ENCODE data around the gene MAPK1. TPM values are rescaled to one million over a fixed set of nuclear protein-coding genes. Genes with fewer than 3 reads are reported as not detected.
"Not testable (repeated sequence)": the region's sequence is repeated elsewhere in the genome, so short reads cannot be mapped to it uniquely, and the experiment has no call there.

Gene MAPK1
- polyA plus RNA-seq, 5 donors: 86.8 to 113 (median 105) TPM

- DNase-seq: no peak
Observed at GRCh38 chr22:21855676-21856075, 11.8 kb downstream of the MAPK1 start.

GRCh38 chr22:21850660-21851059 is 16.8 kb downstream of the MAPK1 start:
- no peak for DNase-seq

DNA sequence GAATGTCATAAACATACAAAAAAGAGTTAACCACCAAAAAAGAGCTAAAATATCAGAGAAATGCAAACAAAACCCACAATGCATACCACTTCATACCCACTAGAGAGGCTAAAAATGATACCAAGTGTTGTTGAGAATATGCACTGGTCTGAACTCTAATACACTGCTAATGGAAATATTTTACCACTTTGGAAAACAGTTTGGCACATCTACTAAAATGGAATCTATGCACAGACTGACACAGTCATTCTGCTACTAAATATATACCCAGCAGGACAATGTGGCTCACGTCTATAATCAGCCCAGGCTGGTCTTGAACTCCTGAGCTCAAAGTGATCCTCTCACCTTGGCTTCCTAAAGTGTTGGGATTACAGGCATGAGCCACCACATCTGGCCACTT is 18.0 kb downstream of the MAPK1 start:
- DNase-seq: no peak

GRCh38 chr22:21848057-21848456 is 19.4 kb downstream of the MAPK1 start:
- DNase-seq: not testable (repeated sequence)

GRCh38 chr22:21845558-21846453 is 21.6 kb downstream of the MAPK1 start:
- DNase-seq: no peak

GRCh38 chr22:21842946-21843345 is 24.5 kb downstream of the MAPK1 start:
- no peak for DNase-seq

- DNase-seq: no peak
Observed at GRCh38 chr22:21841422-21841821, 26.0 kb downstream of the MAPK1 start.

DNA sequence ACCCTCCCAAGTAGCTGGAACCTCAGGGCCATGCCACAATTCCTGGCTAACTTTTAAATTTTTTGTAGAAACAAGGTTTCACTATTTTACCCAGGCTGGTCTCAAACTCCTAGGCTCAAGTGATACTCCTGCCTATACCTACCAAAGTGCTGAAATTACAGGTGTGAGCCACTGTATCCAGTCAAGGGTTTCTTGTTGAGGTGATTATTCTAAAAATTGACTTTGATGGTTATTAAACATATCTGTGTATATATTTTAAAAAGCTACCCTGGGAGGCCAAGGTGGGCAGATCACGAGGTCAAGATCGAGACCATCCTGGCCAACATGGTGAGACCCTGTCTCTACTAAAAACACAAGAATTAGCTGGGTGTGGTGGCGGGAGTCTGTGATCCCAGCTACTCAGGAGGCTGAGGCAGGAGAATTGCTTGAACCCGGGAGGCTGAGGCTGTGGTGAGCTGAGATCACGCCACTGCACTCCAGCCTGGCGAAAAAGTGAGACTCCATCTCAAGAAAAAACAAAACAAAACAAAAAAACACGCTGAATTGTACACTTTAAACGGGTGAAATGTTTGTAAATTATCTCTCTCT is 27.1 kb downstream of the MAPK1 start:
- no peak for DNase-seq

GRCh38 chr22:21839765-21840140 is 27.7 kb downstream of the MAPK1 start:
- DNase-seq: no peak

- DNase-seq: not testable (repeated sequence)
Observed at GRCh38 chr22:21839104-21839764, 28.2 kb downstream of the MAPK1 start.

DNA sequence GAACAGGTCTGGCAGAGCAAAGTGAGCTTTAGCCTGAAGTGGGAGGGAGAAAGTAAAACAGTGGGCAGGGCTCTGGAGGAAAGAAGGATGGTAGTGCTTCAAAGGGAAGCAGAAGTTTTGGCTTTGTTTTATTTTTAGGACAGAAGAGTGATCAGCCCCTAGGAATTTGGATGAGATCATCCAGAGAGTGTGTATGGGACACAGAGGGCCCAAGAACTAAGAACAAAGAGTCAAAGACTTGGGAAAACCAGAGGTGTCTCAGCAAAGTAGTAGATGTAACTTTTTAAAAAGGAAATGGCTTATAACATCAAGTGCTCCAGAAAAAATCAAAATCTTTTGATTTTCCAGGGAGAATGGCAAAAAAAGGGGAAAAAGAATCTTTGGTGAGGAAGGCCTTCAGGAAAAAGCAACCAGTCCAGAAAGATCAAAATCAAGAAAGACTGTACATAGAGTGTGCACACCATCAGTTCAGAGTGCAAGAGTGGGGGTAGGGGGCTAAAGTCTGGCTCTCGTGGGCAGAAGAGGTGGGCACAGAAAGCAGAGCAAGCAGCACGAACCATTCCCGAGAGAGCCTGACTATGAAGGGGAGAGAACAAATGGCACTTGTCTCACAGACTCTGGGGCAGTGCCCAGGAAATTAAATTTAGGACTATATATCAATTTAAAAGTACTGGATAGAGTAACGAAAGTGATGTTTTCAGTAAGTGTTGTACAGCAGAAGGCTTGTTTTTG is 30.0 kb downstream of the MAPK1 start:
- DNase-seq: peak in 1 of 2 donors; percentile 19

DNA sequence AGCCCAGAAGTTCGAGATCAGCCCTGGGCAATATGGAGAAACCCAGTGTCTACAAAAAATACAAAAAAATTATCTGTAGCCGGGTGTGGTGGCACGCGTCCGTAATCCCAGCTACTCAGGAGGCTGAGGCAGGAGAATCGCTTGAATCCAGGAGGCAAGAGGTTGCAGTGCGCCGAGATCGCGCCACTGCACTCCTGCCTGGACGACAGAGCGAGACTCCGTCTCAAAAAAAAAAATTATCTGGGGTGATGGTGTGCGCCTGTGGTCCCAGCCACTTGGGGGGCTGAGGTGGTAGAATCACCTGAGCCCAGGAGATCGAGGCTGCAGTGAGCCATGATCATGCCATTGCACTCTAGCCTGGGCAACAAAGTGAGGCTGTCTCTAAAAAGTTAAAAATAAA is 31.0 kb downstream of the MAPK1 start:
- not testable (repeated sequence) for DNase-seq

DNA sequence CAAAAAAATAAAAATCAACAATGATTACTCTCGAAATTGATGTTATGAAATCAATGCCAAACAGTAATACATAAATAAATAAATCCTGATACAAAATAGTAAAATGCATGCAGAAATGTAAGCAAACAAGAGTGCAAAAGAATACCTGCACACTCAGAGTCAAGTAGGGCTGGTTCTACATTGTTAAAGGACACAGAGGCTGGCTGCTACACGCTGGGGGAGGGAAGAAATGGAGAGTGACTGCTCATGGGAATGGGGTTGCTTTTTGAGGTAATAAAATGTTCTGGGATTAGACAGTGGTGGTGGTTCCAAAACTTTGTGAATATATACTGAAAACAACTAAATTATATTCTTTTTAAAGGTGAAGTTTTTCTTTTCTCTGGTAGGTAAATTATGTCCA is 32.1 kb downstream of the MAPK1 start:
- no peak for DNase-seq

DNA sequence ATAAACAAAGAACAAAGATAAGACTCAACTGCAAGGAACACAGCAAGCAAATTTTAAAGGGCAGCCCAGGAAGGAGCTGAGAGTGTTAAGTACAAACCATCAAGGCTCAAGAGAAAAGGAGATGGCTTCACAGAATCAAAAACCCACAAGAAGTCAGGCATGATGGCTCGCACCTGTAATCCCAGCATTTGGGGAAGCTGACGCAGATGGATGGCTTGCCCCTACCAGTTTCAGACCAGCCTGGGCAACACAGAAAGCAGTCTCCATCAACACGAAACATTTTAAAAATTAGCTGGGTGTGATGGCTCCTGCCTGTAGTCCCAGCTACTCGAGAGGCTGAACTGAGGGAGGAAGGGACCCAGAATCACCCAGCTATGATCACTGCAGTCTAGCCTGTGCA is 32.6 kb downstream of the MAPK1 start:
- DNase-seq: no peak

DNA sequence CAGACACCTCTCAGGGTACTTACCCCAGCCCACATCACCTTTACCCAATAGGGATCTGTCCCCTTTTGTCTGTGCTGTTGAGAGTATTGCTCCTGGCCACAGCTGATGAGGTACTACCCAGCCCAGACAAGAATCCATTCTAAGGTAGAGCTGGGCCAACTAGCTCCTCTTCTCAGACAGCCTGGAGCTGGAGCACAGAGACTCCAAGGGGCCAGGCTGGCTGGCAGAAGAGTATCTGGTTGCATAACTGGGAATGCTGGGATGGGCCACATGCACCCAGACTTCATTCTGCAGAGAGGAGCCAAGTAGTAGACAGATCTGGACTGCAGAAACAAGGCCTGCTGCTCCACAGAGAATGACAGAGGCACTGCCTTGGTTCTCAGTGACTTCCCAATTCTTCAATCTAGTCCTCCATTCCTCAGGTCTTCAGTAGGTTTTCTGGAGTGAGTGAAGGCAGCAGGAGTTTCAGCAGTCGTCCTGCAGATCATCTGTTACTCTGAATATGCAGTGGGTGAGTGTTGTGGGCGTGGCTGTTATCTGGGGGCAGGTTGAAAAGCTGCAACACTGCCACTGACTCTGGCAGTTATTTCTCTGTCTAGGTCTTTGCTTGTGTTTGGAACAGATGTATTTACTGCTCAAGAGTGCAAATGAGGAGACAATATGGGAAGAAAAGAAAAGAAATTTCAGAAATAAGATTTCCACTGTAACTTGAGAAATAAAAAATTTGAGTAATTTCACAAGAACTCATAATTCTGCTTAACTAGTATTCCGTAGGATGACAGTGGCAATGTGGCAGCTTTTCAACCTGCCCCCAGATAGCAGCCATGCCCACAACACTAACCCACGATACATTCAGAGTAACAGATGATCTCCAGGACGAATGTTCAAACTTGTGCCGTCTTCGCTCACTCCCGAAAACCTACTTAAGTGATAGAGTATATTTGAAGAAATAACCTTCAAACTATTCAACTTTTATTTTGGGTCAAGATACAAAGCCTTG is 34.9 kb downstream of the MAPK1 start:
- no peak for DNase-seq

DNA sequence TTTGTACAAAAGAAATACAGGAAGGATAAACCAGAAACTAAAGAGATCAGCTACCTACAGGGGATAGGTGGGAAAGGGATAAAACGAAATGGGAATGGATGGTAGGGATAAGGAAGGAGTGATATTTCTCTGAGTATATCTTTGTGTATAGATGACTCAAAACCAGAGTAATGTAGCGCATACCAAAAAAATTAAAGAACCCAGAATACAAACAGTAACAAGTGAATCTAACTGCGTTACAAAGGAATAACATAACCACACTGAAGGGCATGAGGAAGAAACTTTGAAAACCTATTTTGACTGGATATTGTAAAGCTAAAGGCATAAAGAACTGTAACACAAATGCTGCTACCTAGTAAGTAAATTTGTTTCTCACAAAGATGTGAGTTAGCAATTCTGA is 37.9 kb downstream of the MAPK1 start:
- DNase-seq: no peak

- no peak for DNase-seq
Observed at GRCh38 chr22:21828268-21828638, 39.2 kb downstream of the MAPK1 start.

GRCh38 chr22:21827628-21828267 is 39.7 kb downstream of the MAPK1 start:
- DNase-seq: no peak

GRCh38 chr22:21826204-21826603 is 41.2 kb downstream of the MAPK1 start:
- DNase-seq: no peak

DNA sequence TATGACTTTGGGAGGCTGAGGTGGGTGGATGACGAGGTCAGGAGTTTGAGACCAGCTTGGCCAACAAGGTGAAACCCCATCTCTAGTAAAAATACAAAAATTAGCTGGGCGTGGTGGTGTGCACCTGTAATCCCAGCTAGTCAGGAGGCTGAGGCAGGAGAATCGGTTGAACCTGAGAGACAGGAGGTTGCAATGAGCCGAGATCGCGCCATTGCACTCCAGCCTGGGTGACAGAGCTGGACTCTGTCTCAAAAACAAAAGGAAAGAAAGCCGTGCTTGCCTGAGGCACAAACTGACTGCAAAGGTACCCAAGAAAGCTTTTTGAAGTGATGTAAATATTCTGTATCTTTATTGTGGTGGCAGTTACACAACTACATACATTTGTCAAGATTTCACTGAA is 42.5 kb downstream of the MAPK1 start:
- DNase-seq: not testable (repeated sequence)

Data from right lung (tissue), 5 donors.